SK-N-SH (cell line): Measurements from ENCODE around the gene ZBTB46. TPM values are rescaled to one million over a fixed set of nuclear protein-coding genes. Genes with fewer than 3 reads are reported as not detected.

Source experiments
- CTCF ChIA-PET: fragments of 300-600, 350-600 bp; formaldehyde crosslinking; extraction: SDS; loops from one replicate; lab custom pipeline; 2021; lab: Yijun Ruan, JAX
- POLR2A ChIA-PET: fragments of 350-600 bp; sonication (Branson Sonifier 250); formaldehyde crosslinking; extraction: SDS; loops from one replicate; lab custom pipeline; 2020; ENCODE audit warnings: antibody characterized with exemption, inconsistent platforms; lab: Yijun Ruan, JAX
- DNase-seq: peaks from one replicate; pipeline ENCODE4 v3.0.0; 2012
- H2AFZ ChIP-seq: fragments of 200-600 bp; sonication (generic); 2 replicates; pipeline ENCODE4 v1.8.1; 2016; ENCODE audit warnings: antibody characterized with exemption, mild to moderate bottlenecking, low read depth
- H3F3A ChIP-seq: fragments of 200-600 bp; sonication (generic); replicated peaks from 2 replicates; pipeline ENCODE3; 2016; ENCODE audit warnings: antibody characterized with exemption, mild to moderate bottlenecking; ENCODE audit not compliant: insufficient read depth
- H3K27ac ChIP-seq, 2 experiments: fragments of 200-500 bp in 1 of 2; fragments of 200-600 bp in 1 of 2; sonication (Bioruptor generic) in 1 of 2; sonication (generic), shearing (Covaris generic) in 1 of 2; 2 replicates each; pipeline versions ENCODE4 v1.5.1 to v1.6.1; 2014 to 2016; ENCODE audit warnings: low read depth in 2 of 2, inconsistent platforms in 1 of 2, low read length in 1 of 2, mild to moderate bottlenecking in 1 of 2, mixed read lengths in 1 of 2
- H3K27me3 ChIP-seq: fragments of 200-600 bp; sonication (generic), shearing (Covaris generic); 2 replicates; pipeline ENCODE4 v1.6.1; 2016; ENCODE audit warnings: mixed run types; ENCODE audit not compliant: insufficient read depth
- H3K36me3 ChIP-seq, 2 experiments: fragments of 200-500 bp in 1 of 2; fragments of 200-600 bp in 1 of 2; sonication (Bioruptor generic) in 1 of 2; sonication (generic) in 1 of 2; replicated peaks in 1 of 2; 2 replicates each; pipeline versions ENCODE3 to v1.5.1; 2014 to 2016; ENCODE audit warnings: low read length in 1 of 2, mild to moderate bottlenecking in 1 of 2; ENCODE audit not compliant: insufficient read depth in 2 of 2, control insufficient read depth in 1 of 2
- H3K4me1 ChIP-seq, 2 experiments: fragments of 200-500 bp in 1 of 2; fragments of 200-600 bp in 1 of 2; sonication (Bioruptor generic) in 1 of 2; sonication (generic), shearing (Covaris generic) in 1 of 2; 2 replicates each; pipeline versions ENCODE4 v1.5.1 to v1.6.1; 2014 to 2016; ENCODE audit warnings: low read depth in 1 of 2, low read length in 1 of 2, mixed run types in 1 of 2; ENCODE audit not compliant: insufficient read depth in 2 of 2, control insufficient read depth in 1 of 2
- H3K4me2 ChIP-seq: fragments of 200-600 bp; sonication (generic), shearing (Covaris generic); 2 replicates; pipeline ENCODE4 v1.6.1; 2017; ENCODE audit warnings: mixed run types
- H3K4me3 ChIP-seq, 2 experiments: fragments of 200-500 bp in 1 of 2; fragments of 200-600 bp in 1 of 2; sonication (Bioruptor generic) in 1 of 2; sonication (generic), shearing (Covaris generic) in 1 of 2; 2 replicates each; pipeline versions ENCODE4 v1.5.1 to v1.8.1; 2014 to 2016; ENCODE audit warnings: low read depth in 2 of 2, inconsistent platforms in 1 of 2, low read length in 1 of 2, mild to moderate bottlenecking in 1 of 2, mixed read lengths in 1 of 2, moderate library complexity in 1 of 2
- H3K79me2 ChIP-seq: fragments of 200-600 bp; sonication (generic); 2 replicates; pipeline ENCODE4 v1.8.1; 2017; ENCODE audit warnings: mild to moderate bottlenecking; ENCODE audit not compliant: insufficient read depth
- H3K9ac ChIP-seq: fragments of 200-600 bp; sonication (generic); 2 replicates; pipeline ENCODE4 v1.6.1; 2017; ENCODE audit warnings: mixed run types
- H3K9me2 ChIP-seq: fragments of 200-600 bp; sonication (generic); 2 replicates; pipeline ENCODE4 v1.6.1; 2017; ENCODE audit warnings: mixed run types
- H3K9me3 ChIP-seq: fragments of 200-600 bp; sonication (generic); 2 replicates; pipeline ENCODE4 v1.6.1; 2017; ENCODE audit warnings: mixed run types, mild to moderate bottlenecking, moderate library complexity
- H4K20me1 ChIP-seq: fragments of 200-600 bp; sonication (generic); 2 replicates; pipeline ENCODE4 v1.6.1; 2017; ENCODE audit warnings: mild to moderate bottlenecking, mixed run types; ENCODE audit not compliant: insufficient read depth
- ELF1 ChIP-seq: IDR thresholded peaks from 2 replicates; pipeline ENCODE4 v1.4.0; 2012
- FOSL2 ChIP-seq: IDR thresholded peaks from 2 replicates; pipeline ENCODE4 v1.4.0; 2012; ENCODE audit warnings: low read depth, mild to moderate bottlenecking, moderate library complexity, borderline replicate concordance
- GATA2 ChIP-seq: sonication (generic); formaldehyde crosslinking; IDR thresholded peaks from 2 replicates; pipeline ENCODE4 v1.5.0; 2020; ENCODE audit warnings: mild to moderate bottlenecking, missing genetic modification reagents
- JUND ChIP-seq: IDR thresholded peaks from 2 replicates; pipeline ENCODE4 v1.4.0; 2012
- NRF1 ChIP-seq: IDR thresholded peaks from 2 replicates; pipeline ENCODE4 v1.6.1; 2012; ENCODE audit warnings: low read depth, mild to moderate bottlenecking, low read length
- RAD21 ChIP-seq: IDR thresholded peaks from 2 replicates; pipeline ENCODE4 v1.6.1; 2012; ENCODE audit warnings: mild to moderate bottlenecking, low read length
- RFX5 ChIP-seq: IDR thresholded peaks from 2 replicates; pipeline ENCODE4 v1.6.1; 2012; ENCODE audit warnings: mild to moderate bottlenecking, improper control_type of control experiment, low read length
- RXRA ChIP-seq: IDR thresholded peaks from 2 replicates; pipeline ENCODE4 v1.4.0; 2012; ENCODE audit warnings: low read depth, mild to moderate bottlenecking, borderline replicate concordance
- TCF12 ChIP-seq: IDR thresholded peaks from 2 replicates; pipeline ENCODE4 v1.4.0; 2012
- TEAD4 ChIP-seq: IDR thresholded peaks from 2 replicates; pipeline ENCODE4 v1.4.0; 2012; ENCODE audit warnings: mild to moderate bottlenecking, borderline replicate concordance; ENCODE audit not compliant: insufficient read depth
- WGBS: methylation state at CpG from one replicate; pipeline ENCODE4 v1.1.6; 2017; ENCODE audit warnings: low lambda C conversion rate; 5-methylcytosine and 5-hydroxymethylcytosine counted together
- polyA plus RNA-seq, 3 experiments: library from polyadenylated mRNA; depleted of rRNA; stranded (reverse); fragments of >200 nt; gene quantifications; 2 replicates each; pipeline ENCODE4 v1.2.3, GENCODE V29; 2012
- TF ChIP-seq, protein P1 (sequence below): fragments of 150-350 bp; IDR thresholded peaks from 2 replicates; pipeline ENCODE4 v1.6.1; 2017; ENCODE audit warnings: antibody characterized with exemption, low read length, low read depth, borderline replicate concordance
- TF ChIP-seq, protein P2 (sequence below): fragments of 200-600 bp; sonication (generic); IDR thresholded peaks from 2 replicates; pipeline ENCODE4 v1.6.1; 2017; ENCODE audit warnings: antibody characterized with exemption, mild to moderate bottlenecking, moderate library complexity
- TF ChIP-seq, protein P3 (sequence below): IDR thresholded peaks from 2 replicates; pipeline ENCODE4 v1.6.1; 2012; ENCODE audit warnings: mild to moderate bottlenecking, low read depth, low read length, moderate library complexity
- TF ChIP-seq, protein P4 (sequence below): IDR thresholded peaks from 2 replicates; pipeline ENCODE4 v1.4.0; 2012; ENCODE audit warnings: low read depth, borderline replicate concordance

Gene ZBTB46
- polyA plus RNA-seq, 1 of the 3 experiments (the other 2 are of a cell fraction), result 0.15 TPM

DNA sequence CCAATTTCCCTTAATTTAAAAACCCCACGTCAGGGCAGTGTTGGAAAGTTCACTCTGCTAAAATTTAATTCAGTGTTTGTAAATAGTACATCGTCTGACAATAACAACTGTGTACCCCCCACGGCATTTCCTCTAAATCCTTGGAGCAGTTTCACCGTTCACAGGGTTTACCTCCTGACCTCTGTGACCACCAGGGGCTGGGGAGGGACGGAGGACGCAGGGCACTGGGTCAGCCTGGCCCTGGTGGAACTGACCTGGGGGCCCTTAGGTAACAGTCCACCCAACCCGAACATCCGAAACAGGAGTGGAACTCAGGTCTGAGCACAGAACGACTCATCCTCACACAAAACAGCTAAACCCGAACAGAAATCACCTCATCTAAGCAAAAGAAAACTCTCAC lies 2.1 kb downstream of the ZBTB46 start:
- Histone ChIP-seq H2AFZ (no peak overlapping the region), H3K9me2 (no peaks in the 10 kb centered on the region), H3K4me2 (no peak overlapping the region), H3K9me3 (no peaks in the 10 kb centered on the region), H3K4me3 (no peak overlapping the region), H3K36me3 (no peaks in the 10 kb centered on the region), H3K27me3 (peaks cover 6% of the 10 kb centered on the region; the same call in 1 of the 2 replicates), H3F3A (peaks cover 4% of the 10 kb centered on the region), H3K9ac (no peak overlapping the region), H3K4me1 (peaks cover 0 to 7% of the 10 kb centered on the region in 2 experiments; a peak in 1 of 4 replicates), H4K20me1 (no peaks in the 10 kb centered on the region), H3K27ac (no peak overlapping the region), H3K79me2 (no peaks in the 10 kb centered on the region)
- no peak for DNase-seq
- WGBS, result 85% methylated on average over 9 of the region's 10 CpGs
- ChIA-PET POLR2A (no interaction called here), CTCF (interaction anchor here (1.5 kb wide), 1 partner anchor 18 kb away, joined by 3 read pairs; no protein-coding TSS in a partner anchor)
- TF ChIP-seq RAD21 (no peak), FOSL2 (no peak), RXRA (no peak), RFX5 (no peak), GATA2 (CRISPR knock-in tag) (no peak), TEAD4 (no peak), ELF1 (no peak), TCF12 (no peak), NRF1 (no peak), JUND (no peak)
- TF ChIP-seq, protein P1, sequence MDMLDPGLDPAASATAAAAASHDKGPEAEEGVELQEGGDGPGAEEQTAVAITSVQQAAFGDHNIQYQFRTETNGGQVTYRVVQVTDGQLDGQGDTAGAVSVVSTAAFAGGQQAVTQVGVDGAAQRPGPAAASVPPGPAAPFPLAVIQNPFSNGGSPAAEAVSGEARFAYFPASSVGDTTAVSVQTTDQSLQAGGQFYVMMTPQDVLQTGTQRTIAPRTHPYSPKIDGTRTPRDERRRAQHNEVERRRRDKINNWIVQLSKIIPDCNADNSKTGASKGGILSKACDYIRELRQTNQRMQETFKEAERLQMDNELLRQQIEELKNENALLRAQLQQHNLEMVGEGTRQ, result no peak
- TF ChIP-seq, protein P2, sequence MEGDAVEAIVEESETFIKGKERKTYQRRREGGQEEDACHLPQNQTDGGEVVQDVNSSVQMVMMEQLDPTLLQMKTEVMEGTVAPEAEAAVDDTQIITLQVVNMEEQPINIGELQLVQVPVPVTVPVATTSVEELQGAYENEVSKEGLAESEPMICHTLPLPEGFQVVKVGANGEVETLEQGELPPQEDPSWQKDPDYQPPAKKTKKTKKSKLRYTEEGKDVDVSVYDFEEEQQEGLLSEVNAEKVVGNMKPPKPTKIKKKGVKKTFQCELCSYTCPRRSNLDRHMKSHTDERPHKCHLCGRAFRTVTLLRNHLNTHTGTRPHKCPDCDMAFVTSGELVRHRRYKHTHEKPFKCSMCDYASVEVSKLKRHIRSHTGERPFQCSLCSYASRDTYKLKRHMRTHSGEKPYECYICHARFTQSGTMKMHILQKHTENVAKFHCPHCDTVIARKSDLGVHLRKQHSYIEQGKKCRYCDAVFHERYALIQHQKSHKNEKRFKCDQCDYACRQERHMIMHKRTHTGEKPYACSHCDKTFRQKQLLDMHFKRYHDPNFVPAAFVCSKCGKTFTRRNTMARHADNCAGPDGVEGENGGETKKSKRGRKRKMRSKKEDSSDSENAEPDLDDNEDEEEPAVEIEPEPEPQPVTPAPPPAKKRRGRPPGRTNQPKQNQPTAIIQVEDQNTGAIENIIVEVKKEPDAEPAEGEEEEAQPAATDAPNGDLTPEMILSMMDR, result no peak
- TF ChIP-seq, protein P3, sequence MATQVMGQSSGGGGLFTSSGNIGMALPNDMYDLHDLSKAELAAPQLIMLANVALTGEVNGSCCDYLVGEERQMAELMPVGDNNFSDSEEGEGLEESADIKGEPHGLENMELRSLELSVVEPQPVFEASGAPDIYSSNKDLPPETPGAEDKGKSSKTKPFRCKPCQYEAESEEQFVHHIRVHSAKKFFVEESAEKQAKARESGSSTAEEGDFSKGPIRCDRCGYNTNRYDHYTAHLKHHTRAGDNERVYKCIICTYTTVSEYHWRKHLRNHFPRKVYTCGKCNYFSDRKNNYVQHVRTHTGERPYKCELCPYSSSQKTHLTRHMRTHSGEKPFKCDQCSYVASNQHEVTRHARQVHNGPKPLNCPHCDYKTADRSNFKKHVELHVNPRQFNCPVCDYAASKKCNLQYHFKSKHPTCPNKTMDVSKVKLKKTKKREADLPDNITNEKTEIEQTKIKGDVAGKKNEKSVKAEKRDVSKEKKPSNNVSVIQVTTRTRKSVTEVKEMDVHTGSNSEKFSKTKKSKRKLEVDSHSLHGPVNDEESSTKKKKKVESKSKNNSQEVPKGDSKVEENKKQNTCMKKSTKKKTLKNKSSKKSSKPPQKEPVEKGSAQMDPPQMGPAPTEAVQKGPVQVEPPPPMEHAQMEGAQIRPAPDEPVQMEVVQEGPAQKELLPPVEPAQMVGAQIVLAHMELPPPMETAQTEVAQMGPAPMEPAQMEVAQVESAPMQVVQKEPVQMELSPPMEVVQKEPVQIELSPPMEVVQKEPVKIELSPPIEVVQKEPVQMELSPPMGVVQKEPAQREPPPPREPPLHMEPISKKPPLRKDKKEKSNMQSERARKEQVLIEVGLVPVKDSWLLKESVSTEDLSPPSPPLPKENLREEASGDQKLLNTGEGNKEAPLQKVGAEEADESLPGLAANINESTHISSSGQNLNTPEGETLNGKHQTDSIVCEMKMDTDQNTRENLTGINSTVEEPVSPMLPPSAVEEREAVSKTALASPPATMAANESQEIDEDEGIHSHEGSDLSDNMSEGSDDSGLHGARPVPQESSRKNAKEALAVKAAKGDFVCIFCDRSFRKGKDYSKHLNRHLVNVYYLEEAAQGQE, result no peak
- TF ChIP-seq, protein P4, sequence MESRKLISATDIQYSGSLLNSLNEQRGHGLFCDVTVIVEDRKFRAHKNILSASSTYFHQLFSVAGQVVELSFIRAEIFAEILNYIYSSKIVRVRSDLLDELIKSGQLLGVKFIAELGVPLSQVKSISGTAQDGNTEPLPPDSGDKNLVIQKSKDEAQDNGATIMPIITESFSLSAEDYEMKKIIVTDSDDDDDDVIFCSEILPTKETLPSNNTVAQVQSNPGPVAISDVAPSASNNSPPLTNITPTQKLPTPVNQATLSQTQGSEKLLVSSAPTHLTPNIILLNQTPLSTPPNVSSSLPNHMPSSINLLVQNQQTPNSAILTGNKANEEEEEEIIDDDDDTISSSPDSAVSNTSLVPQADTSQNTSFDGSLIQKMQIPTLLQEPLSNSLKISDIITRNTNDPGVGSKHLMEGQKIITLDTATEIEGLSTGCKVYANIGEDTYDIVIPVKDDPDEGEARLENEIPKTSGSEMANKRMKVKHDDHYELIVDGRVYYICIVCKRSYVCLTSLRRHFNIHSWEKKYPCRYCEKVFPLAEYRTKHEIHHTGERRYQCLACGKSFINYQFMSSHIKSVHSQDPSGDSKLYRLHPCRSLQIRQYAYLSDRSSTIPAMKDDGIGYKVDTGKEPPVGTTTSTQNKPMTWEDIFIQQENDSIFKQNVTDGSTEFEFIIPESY, result no peak
